Muscle of arm (tissue), 14 donors: ENCODE measurements around the gene TTLL1. TPM values are rescaled to one million over a fixed set of nuclear protein-coding genes. Genes with fewer than 3 reads are reported as not detected.
A peak's percentile ranks its signal among the peaks of the same experiment; 100 is the strongest.

ENCODE experiments used
- DNase-seq: peaks from one replicate; pipeline ENCODE4 v3.0.0-alpha.2; 2013
- long read RNA-seq, 11 donors: transcript quantifications; one replicate each; lab custom pipeline, GENCODE V29; 2026
- polyA plus RNA-seq, 12 donors: library from polyadenylated mRNA; unstranded; fragments of 120-200 nt; gene quantifications; one replicate each; pipeline ENCODE4 v1.2.1, GENCODE V29; 2013; ENCODE audit not compliant: insufficient read length in 12 of 12

The TTLL1 gene
- 10 to 100 TPM in 4 of 12 donors, 1 to 10 TPM in 6, not detected in 2; 8.4 to 16.1 (median 9.9) TPM for polyA plus RNA-seq
- long read RNA-seq, donor 1, partial matches to known transcripts: 0 of 3 reads
- long read RNA-seq, donor 1, other reads (novel, unspliced or antisense): 0 of 3 reads
- long read RNA-seq, donor 2, partial matches to known transcripts: 0 of 4 reads
- long read RNA-seq, donor 2, other reads (novel, unspliced or antisense): 0 of 4 reads
- long read RNA-seq, donor 3, partial matches to known transcripts: 0 of 3 reads
- long read RNA-seq, donor 3, other reads (novel, unspliced or antisense): 0 of 3 reads
- long read RNA-seq, donor 4, partial matches to known transcripts: 0 of 1 reads
- long read RNA-seq, donor 4, other reads (novel, unspliced or antisense): 0 of 1 reads
- long read RNA-seq, donor 5, partial matches to known transcripts: 0 of 3 reads
- long read RNA-seq, donor 5, other reads (novel, unspliced or antisense): 0 of 3 reads
- long read RNA-seq, donor 6, partial matches to known transcripts: 0 of 1 reads
- long read RNA-seq, donor 6, other reads (novel, unspliced or antisense): 0 of 1 reads
- long read RNA-seq, donor 7, partial matches to known transcripts: 0 of 1 reads
- long read RNA-seq, donor 7, other reads (novel, unspliced or antisense): 0 of 1 reads
- long read RNA-seq, donor 8, partial matches to known transcripts: 0 of 2 reads
- long read RNA-seq, donor 8, other reads (novel, unspliced or antisense): 0 of 2 reads
- long read RNA-seq, donor 9, partial matches to known transcripts: 0 of 1 reads
- long read RNA-seq, donor 9, other reads (novel, unspliced or antisense): 0 of 1 reads
- long read RNA-seq, donor 10, transcript TTLL1-201 (11 exons, 1,645 nt): major isoform, 5 of 5 reads
- long read RNA-seq, donor 10, partial matches to known transcripts: 0 of 5 reads
- long read RNA-seq, donor 10, other reads (novel, unspliced or antisense): 0 of 5 reads
- long read RNA-seq, donor 11, partial matches to known transcripts: 0 of 4 reads
- long read RNA-seq, donor 11, other reads (novel, unspliced or antisense): 0 of 4 reads

DNA sequence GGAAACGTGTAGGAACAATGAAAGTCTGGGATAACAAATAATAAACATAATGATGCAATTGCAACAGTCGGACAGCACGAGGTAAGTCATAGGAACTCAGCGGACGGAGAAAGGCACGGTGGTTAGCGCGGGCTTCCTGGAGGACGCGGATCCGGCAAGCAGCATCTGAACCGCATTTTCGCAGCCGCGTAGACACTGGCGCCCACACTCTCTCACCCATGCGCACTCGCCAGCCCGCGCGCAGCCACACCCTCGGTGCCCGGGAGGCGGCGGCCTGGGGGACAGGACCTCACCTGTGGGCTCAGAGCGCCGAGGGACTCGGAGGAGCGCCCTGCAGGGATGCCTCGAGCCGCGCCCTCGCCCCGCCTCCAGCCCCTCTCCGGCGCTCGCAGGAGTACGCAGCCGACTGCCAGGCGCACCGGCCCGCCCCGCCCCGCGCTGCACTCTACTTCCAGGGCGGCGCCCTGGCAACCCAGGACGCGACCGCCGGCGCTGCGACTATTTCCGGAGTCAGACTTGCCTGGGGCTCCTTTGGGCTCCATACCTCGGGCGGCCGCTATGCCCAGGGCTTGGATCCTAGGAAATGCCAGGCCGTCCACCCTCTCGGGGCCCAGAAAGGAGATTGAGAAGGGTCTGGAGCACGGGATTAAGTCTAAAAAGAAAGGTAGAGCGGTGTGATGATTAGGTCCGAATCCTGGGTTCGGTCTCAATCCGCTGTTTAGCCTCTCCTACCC lies at the start of gene TTLL1:
Gene TTLL1 (minus strand): TSS at position 408 of the 734 bp plus-strand sequence. CDS start 13,805 bp downstream, outside the sequence.
- peak; percentile 85 for DNase-seq

DNA sequence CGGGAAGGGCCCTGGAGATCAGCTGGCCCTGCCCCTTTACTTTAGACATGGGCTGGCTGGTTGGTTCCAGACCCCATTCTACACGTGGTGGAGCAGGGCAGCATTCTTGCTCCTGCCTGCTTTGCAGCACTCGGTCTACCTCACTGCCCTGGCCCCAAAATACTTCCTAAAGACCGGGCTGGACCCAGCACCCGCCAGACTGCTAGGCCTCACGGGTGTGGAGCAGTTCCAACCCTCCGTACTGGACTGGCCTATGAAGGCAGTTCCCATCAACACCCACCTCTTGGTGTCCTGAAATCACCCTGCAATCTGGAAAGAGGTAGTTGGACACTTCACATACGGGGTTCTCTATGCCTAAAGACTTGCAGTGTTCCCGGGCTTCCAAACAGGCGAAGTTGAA lies 47.6 kb upstream of the TTLL1 start:
- no peak for DNase-seq

- no peak for DNase-seq
Observed at GRCh38 chr22:43136255-43136654, 47.1 kb upstream of the TTLL1 start.

GRCh38 chr22:43135565-43135964 lies 46.4 kb upstream of the TTLL1 start:
- DNase-seq: no peak

GRCh38 chr22:43134553-43134952 lies 45.4 kb upstream of the TTLL1 start:
- DNase-seq: no peak

DNA sequence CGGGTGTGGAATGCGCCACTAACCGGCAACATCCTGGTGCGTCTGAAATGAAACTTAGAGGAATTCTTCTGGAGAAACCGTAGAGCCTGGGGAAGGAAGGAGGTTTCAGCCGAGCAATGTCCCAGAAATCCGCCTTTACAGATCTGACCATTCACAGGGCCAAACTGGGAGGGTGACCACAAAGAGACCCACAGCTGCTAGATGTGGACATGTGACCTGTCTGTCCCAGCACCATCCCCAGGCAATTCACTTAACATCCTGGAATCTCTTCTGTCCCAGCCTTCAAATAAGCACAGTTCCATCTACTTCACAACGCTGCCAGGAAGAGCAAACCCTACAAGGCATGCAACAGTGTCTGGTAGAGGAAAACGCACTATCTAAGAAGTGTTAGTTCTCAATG lies 44.2 kb upstream of the TTLL1 start:
- no peak for DNase-seq

GRCh38 chr22:43131773-43132501 lies 42.7 kb upstream of the TTLL1 start:
- DNase-seq: no peak

GRCh38 chr22:43129426-43130425 lies 40.5 kb upstream of the TTLL1 start:
- DNase-seq: no peak

DNA sequence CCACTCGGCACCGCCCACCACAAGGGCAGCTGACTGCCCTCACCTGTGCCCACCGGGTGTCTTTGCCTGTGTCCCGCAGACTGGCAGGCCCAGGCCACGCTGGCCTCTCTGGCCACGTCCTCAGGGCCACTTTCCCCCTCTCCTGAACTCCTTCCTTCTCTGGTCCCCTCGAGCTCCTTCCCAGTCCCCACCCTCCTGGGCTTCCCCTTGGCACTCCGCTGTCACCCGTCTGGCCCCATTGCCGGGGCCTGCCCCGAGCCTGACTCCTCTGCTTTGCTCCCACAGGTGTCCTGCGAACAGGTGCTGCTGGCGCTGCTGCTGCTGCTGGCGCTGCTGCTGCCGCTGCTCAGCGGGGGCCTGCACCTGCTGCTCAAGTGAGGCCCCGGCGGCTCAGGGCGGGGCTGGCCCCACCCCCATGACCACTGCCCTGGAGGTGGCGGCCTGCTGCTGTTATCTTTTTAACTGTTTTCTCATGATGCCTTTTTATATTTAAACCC lies 39.8 kb upstream of the TTLL1 start:
- no peak for DNase-seq

- no peak for DNase-seq
Observed at GRCh38 chr22:43128116-43128515, 38.9 kb upstream of the TTLL1 start.

GRCh38 chr22:43127166-43127908 lies 38.1 kb upstream of the TTLL1 start:
- DNase-seq: no peak

DNA sequence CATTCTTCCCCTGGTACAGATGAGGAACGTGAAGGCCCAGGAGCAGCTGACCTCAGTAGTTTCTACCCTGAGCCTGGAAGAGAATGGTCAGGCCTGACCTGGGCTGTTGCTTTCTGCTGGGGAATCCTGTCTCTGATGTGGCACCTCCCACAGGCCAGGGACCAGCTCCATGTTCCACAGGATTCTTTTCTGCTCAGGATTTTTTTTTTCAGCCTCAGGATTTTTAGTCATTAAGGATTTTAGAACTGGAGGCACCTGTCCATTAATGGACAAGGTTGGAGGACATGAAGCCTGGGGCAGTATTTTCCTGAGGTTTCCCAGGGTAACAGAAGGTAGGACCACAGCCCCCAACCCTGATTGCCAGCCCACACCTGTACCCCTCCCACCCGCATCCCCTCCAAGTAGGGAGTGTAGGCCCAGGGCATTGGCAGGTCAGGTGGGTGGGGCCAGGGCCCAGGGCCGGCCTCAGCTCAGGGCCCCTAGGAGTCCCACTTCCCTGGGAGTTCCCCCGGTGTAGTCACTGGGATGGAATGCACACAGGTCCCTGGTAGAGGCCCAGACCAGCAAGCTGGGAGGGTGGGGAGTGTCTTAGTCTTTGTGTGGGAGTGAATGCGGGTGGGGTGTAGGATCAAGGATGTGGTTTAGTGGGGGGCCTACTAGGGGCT lies 37.4 kb upstream of the TTLL1 start:
- DNase-seq: no peak

GRCh38 chr22:43118953-43119458 lies 29.8 kb upstream of the TTLL1 start:
- no peak for DNase-seq

DNA sequence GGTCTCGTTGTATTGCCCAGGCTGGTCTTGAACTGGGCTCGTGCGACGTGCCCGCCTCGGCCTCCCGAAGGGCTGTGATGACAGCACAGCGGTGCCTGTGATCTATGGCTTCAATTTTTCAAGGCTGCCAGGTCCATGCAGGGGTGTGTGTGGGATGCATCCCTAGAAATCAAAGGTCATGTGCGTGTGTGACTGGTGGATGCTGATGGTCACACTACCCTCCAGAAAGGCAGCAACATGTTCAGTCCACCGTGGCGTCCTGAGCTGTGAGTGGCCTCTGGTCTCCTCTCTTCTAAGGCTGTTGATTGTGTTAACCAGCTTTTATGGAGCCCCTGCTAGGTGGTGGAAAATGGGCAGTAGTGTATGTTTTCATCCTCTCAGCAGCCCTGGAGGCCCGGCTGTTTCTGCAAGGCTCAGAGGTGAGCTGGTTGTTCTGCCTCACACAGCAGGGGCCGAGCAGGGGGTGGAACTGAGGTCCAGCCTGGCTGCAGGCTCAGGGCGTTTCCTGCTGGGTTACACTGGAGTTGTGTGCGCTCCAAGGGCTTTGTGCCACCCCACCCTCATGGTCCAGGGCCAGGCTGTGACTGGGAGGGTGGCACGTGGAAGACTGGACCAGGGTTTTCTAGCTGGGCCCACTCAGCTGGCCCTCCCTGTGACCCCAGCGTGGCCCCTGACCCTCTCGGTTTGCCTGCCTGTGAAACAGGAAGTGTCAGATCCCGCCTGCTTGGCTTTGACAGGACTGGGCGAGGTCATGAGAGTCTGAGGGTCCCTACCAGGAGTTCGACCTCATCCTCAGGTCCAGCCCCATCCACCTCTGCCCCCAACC lies 29.0 kb upstream of the TTLL1 start:
- no peak for DNase-seq

GRCh38 chr22:43116932-43117331 lies 27.7 kb upstream of the TTLL1 start:
- no peak for DNase-seq

DNA sequence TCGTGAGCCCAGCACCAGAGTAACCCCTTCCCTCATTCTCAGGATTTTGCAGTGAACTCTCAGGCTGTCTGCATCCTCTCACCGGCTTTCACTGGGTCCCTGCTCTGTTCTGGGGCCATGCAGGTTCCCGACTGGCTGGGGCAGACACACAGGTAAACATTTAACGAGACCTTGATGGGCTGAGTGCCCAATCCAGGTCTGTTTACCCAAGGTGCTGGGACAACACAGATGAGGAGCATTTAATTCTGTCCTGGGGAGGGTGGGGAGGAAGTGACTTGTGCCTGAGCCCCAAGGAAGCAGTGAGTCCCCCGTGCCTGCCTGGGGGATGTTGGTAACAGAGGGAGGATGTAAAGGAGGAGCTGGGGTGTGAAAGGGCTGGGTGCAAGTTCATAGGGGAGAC lies 25.8 kb upstream of the TTLL1 start:
- no peak for DNase-seq
